Fibroblast of lung (primary cell): Measurements from ENCODE around the gene GABBR2.

Source experiments
- EZH2 ChIP-seq: IDR thresholded peaks from 2 replicates; pipeline ENCODE4 v1.5.1; 2012; ENCODE audit warnings: low read length, control low read depth, mild to moderate bottlenecking; ENCODE audit errors: missing control alignments
- TF ChIP-seq, protein P1 (sequence below), 2 donors: IDR thresholded peaks in 1 of 2; conservative IDR thresholded peaks in 1 of 2; 1 replicate in 1 of 2; 2 replicates in 1 of 2; pipeline ENCODE4 v1.5.1; 2011 to 2012; ENCODE audit warnings: low read length in 2 of 2, control low read depth in 1 of 2, inconsistent platforms in 1 of 2, low read depth in 1 of 2, mild to moderate bottlenecking in 1 of 2

DNA sequence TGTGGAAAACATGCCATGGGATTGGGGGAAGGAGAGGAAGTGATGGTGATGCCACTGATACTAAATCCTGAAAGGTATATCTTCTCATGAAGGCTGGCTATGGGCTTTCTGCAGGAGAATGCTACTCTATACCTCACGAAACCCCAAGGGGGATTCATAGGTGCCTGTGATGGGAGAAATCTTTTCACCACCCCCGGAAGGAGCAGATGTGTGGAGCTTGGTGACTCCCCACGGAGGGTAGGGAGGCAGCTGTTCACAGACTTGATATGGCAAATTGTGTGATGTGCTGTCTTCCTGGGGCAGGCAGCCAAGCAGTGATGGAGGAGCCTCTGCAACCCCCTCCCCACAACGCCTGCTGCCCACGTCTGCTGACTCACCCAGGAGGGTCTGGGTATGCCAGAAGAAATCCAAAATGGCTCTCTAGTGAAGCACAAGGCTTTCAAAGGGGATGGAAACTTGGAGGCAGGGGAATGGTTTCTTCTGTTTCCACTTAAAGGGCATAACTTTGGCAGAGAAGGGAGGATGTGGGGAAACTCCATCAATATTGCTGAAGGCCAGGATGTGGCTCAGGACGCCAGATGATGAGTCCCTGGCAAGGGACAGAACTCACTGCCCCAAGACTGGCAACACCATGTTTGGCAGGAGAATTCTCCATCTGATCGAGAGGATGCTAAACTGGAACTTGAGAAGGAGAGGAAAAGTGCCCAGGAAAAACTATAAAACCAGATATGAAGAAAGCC lies 188.3 kb downstream of the GABBR2 start:
- TF ChIP-seq, protein P1, sequence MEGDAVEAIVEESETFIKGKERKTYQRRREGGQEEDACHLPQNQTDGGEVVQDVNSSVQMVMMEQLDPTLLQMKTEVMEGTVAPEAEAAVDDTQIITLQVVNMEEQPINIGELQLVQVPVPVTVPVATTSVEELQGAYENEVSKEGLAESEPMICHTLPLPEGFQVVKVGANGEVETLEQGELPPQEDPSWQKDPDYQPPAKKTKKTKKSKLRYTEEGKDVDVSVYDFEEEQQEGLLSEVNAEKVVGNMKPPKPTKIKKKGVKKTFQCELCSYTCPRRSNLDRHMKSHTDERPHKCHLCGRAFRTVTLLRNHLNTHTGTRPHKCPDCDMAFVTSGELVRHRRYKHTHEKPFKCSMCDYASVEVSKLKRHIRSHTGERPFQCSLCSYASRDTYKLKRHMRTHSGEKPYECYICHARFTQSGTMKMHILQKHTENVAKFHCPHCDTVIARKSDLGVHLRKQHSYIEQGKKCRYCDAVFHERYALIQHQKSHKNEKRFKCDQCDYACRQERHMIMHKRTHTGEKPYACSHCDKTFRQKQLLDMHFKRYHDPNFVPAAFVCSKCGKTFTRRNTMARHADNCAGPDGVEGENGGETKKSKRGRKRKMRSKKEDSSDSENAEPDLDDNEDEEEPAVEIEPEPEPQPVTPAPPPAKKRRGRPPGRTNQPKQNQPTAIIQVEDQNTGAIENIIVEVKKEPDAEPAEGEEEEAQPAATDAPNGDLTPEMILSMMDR (conservative IDR thresholded peaks at IDR 0.05 in 1 of 2, IDR thresholded peaks at IDR 0.05 in 1 of 2; ENCODE audit: low read depth in 1 of 2, low read length in 2 of 2) = no peak
- TF ChIP-seq EZH2 = no peak
